Keratinocyte (primary cell): ENCODE results near the gene ALKAL2. TPM values are rescaled to one million over a fixed set of nuclear protein-coding genes. Genes with fewer than 3 reads are reported as not detected.

Experiments used
- DNase-seq: peaks from one replicate; pipeline ENCODE4 v3.0.0-alpha.2; 2011; ENCODE audit warnings: low read depth, missing footprints, low spot score
- FAIRE-seq: peaks from 2 replicates; lab custom pipeline; 2011; peaks lifted over from hg19 to GRCh38; lab: Jason Lieb, UNC
- H2AFZ ChIP-seq: 2 replicates; pipeline ENCODE4 v1.6.0; 2012; ENCODE audit warnings: low read length, control low read depth, inconsistent platforms; ENCODE audit not compliant: control insufficient read depth
- H3K27ac ChIP-seq: 2 replicates; pipeline ENCODE4 v1.5.1; 2011; ENCODE audit warnings: low read length; ENCODE audit not compliant: control insufficient read depth, insufficient read depth
- H3K27me3 ChIP-seq: 3 replicates; pipeline ENCODE4 v1.6.0; 2011; ENCODE audit warnings: low read length; ENCODE audit not compliant: control insufficient read depth, insufficient read depth; ENCODE audit errors: extremely low read depth
- H3K36me3 ChIP-seq, 2 experiments: 2 replicates in 1 of 2; 3 replicates in 1 of 2; pipeline ENCODE4 v1.5.1; 2011; ENCODE audit warnings: low read length in 2 of 2, mild to moderate bottlenecking in 1 of 2; ENCODE audit not compliant: control insufficient read depth in 2 of 2, insufficient read depth in 2 of 2; ENCODE audit errors: extremely low read depth in 1 of 2
- H3K4me1 ChIP-seq: 3 replicates; pipeline ENCODE4 v1.5.1; 2011; ENCODE audit warnings: low read length; ENCODE audit not compliant: control insufficient read depth, insufficient read depth; ENCODE audit errors: extremely low read depth
- H3K4me2 ChIP-seq: 3 replicates; pipeline ENCODE4 v1.6.0; 2011; ENCODE audit warnings: low read depth, low read length; ENCODE audit not compliant: control insufficient read depth, insufficient read depth; ENCODE audit errors: extremely low read depth
- H3K4me3 ChIP-seq, 3 experiments: fragments of 200-600 bp in 1 of 3; sonication (generic) in 1 of 3; 2 replicates in 2 of 3; 3 replicates in 1 of 3; pipeline ENCODE4 v1.5.1; 2011 to 2016; ENCODE audit warnings: low read length in 3 of 3, mild to moderate bottlenecking in 3 of 3, control low read depth in 2 of 3, inconsistent platforms in 1 of 3, low read depth in 1 of 3, mixed read lengths in 1 of 3, mixed run types in 1 of 3, moderate library complexity in 1 of 3; ENCODE audit not compliant: control insufficient read depth in 2 of 3, insufficient read depth in 2 of 3; ENCODE audit errors: extremely low read depth in 1 of 3
- H3K79me2 ChIP-seq: 2 replicates; pipeline ENCODE4 v1.6.0; 2012; ENCODE audit warnings: low read length; ENCODE audit not compliant: control insufficient read depth, insufficient read depth
- H3K9ac ChIP-seq: 3 replicates; pipeline ENCODE4 v1.6.0; 2011; ENCODE audit warnings: low read length; ENCODE audit not compliant: control insufficient read depth, insufficient read depth; ENCODE audit errors: extremely low read depth
- H3K9me1 ChIP-seq: 3 replicates; pipeline ENCODE4 v1.6.0; 2011; ENCODE audit warnings: low read length; ENCODE audit not compliant: control insufficient read depth, insufficient read depth; ENCODE audit errors: extremely low read depth
- H3K9me3 ChIP-seq: 2 replicates; pipeline ENCODE4 v1.5.1; 2012; ENCODE audit warnings: low read depth, low read length; ENCODE audit not compliant: control insufficient read depth
- H4K20me1 ChIP-seq: 3 replicates; pipeline ENCODE4 v1.6.0; 2011; ENCODE audit warnings: low read length; ENCODE audit not compliant: control insufficient read depth, insufficient read depth; ENCODE audit errors: extremely low read depth
- CTCF ChIP-seq, 3 experiments: IDR thresholded peaks in 1 of 3; conservative IDR thresholded peaks in 1 of 3; optimal IDR thresholded peaks in 1 of 3; 2 replicates in 2 of 3; 3 replicates in 1 of 3; pipeline versions ENCODE3 to v1.5.1; 2011; ENCODE audit warnings: low read length in 3 of 3, mild to moderate bottlenecking in 3 of 3, moderate library complexity in 2 of 3, control low read depth in 1 of 3, inconsistent platforms in 1 of 3; ENCODE audit not compliant: insufficient read depth in 2 of 3; ENCODE audit errors: extremely low read depth in 1 of 3
- EZH2 ChIP-seq: IDR thresholded peaks from one replicate; pipeline ENCODE4 v1.6.1; 2012; ENCODE audit warnings: inconsistent platforms, mild to moderate bottlenecking, low read length, moderate library complexity
- dilution Hi-C: fragments of 300-500 bp; cut with MboI; formaldehyde crosslinking; loops from one replicate; pipeline ENCODE4 v1.7.0; 2020; ENCODE audit warnings: low sequenced_read_pairs; ENCODE audit not compliant: extremely low pct_ligation_motif_present
- polyA plus RNA-seq, 5 experiments: library from polyadenylated mRNA; depleted of rRNA in 3 of 5; stranded (reverse) in 3 of 5; stranded (forward) in 1 of 5; unstranded in 1 of 5; fragments of >200 nt; gene quantifications; 1 replicate in 1 of 5; 2 replicates in 3 of 5; 3 replicates in 1 of 5; pipeline versions ENCODE4 v1.2.1 to v1.2.3, GENCODE V29; 2011 to 2012; ENCODE audit warnings: missing spikeins in 2 of 5, low read depth in 1 of 5, low replicate concordance in 1 of 5

Gene ALKAL2
- polyA plus RNA-seq, 1 donor (not counting 4 experiments of a cell fraction or from before 2014, with no cell fraction given): not detected

GRCh38 chr2:258933-259332 lies 29.0 kb downstream of the ALKAL2 start:
- Histone ChIP-seq H3K4me3 (no peak overlapping the region), H3K27ac (no peak overlapping the region), H3K9ac (no peak overlapping the region), H3K4me1 (peaks cover 13% of the 10 kb centered on the region), H4K20me1 (no peaks in the 10 kb centered on the region), H3K9me3 (no peaks in the 10 kb centered on the region), H3K4me2 (no peak overlapping the region), H3K27me3 (no peaks in the 10 kb centered on the region), H3K9me1 (no peaks in the 10 kb centered on the region), H2AFZ (no peak overlapping the region), H3K79me2 (peaks cover 13% of the 10 kb centered on the region), H3K36me3 (peaks cover 2 to 3% of the 10 kb centered on the region in 2 experiments)
- dilution Hi-C loops: no loop called here
- TF ChIP-seq EZH2 (no peak), CTCF (optimal IDR thresholded peaks at IDR 0.05 in 1 of 3, IDR thresholded peaks at IDR 0.05 in 1 of 3, conservative IDR thresholded peaks at IDR 0.05 in 1 of 3; ENCODE audit: extremely low read depth in 1 of 3, insufficient read depth in 2 of 3, low read length in 3 of 3) (no peak)
- FAIRE-seq (no peak), DNase-seq (no peak)

- Histone ChIP-seq H3K79me2 (peaks cover 10% of the 10 kb centered on the region), H3K4me3 (no peak overlapping the region), H3K9ac (no peak overlapping the region), H3K9me3 (no peaks in the 10 kb centered on the region), H3K27me3 (no peaks in the 10 kb centered on the region), H3K36me3 (peaks cover 2 to 5% of the 10 kb centered on the region in 2 experiments), H3K4me1 (peaks cover 10% of the 10 kb centered on the region), H4K20me1 (no peaks in the 10 kb centered on the region), H3K9me1 (no peaks in the 10 kb centered on the region), H3K4me2 (no peak overlapping the region), H3K27ac (no peak overlapping the region), H2AFZ (no peak overlapping the region)
- TF ChIP-seq CTCF (optimal IDR thresholded peaks at IDR 0.05 in 1 of 3, IDR thresholded peaks at IDR 0.05 in 1 of 3, conservative IDR thresholded peaks at IDR 0.05 in 1 of 3; ENCODE audit: extremely low read depth in 1 of 3, insufficient read depth in 2 of 3, low read length in 3 of 3) (no peak), EZH2 (no peak)
- FAIRE-seq (no peak), DNase-seq (no peak)
- dilution Hi-C loops: no loop called here
Observed at GRCh38 chr2:257842-258241, 30.0 kb downstream of the ALKAL2 start.
